Osteocyte (in vitro differentiated cells): ENCODE data around the gene AGBL2. TPM values are rescaled to one million over a fixed set of nuclear protein-coding genes. Genes with fewer than 3 reads are reported as not detected.

Experiments used
- DNase-seq: peaks from one replicate; pipeline ENCODE4 v3.0.0; 2021; ENCODE audit warnings: mixed read lengths; ENCODE audit not compliant: unreplicated experiment; ENCODE audit errors: extremely low spot score
- H3K27ac Mint-ChIP-seq: one replicate; pipeline ENCODE4 v1.8.0; 2021; ENCODE audit warnings: mild to moderate bottlenecking, mixed read lengths; ENCODE audit not compliant: unreplicated experiment
- H3K27me3 Mint-ChIP-seq: one replicate; pipeline ENCODE4 v1.8.0; 2021; ENCODE audit warnings: mixed read lengths; ENCODE audit not compliant: unreplicated experiment
- H3K36me3 Mint-ChIP-seq: one replicate; pipeline ENCODE4 v1.8.0; 2021; ENCODE audit warnings: mixed read lengths; ENCODE audit not compliant: unreplicated experiment
- H3K4me1 Mint-ChIP-seq: one replicate; pipeline ENCODE4 v1.8.0; 2021; ENCODE audit warnings: mixed read lengths; ENCODE audit not compliant: unreplicated experiment
- H3K4me3 Mint-ChIP-seq: one replicate; pipeline ENCODE4 v1.8.0; 2021; ENCODE audit warnings: mild to moderate bottlenecking, moderate library complexity, mixed read lengths; ENCODE audit not compliant: unreplicated experiment
- H3K9me3 Mint-ChIP-seq: one replicate; pipeline ENCODE4 v1.8.0; 2021; ENCODE audit warnings: mixed read lengths; ENCODE audit not compliant: unreplicated experiment
- CTCF ChIP-seq: fragments of 200-600 bp; sonication (generic); IDR thresholded peaks from 2 replicates; pipeline ENCODE4 v1.5.0; 2021; ENCODE audit warnings: antibody characterized with exemption, mild to moderate bottlenecking, moderate library complexity
- total RNA-seq: library from RNA; stranded (reverse); gene quantifications from 2 replicates; pipeline ENCODE4 v1.2.1, GENCODE V29; 2021

The AGBL2 gene
- total RNA-seq, 1 donor from 2014 or later: 0.75 TPM

- no peaks in the 10 kb centered on the region for H3K36me3 Mint-ChIP-seq
- H3K9me3 Mint-ChIP-seq: no peaks in the 10 kb centered on the region
- H3K4me1 Mint-ChIP-seq: peaks cover 4% of the 10 kb centered on the region
- no peak for TF ChIP-seq CTCF
- no peak overlapping the region for H3K27ac Mint-ChIP-seq
- H3K4me3 Mint-ChIP-seq: no peak overlapping the region
- H3K27me3 Mint-ChIP-seq: peaks cover 10% of the 10 kb centered on the region
- no peak for DNase-seq
Measured at GRCh38 chr11:47661245-47661644, 53.9 kb downstream of the AGBL2 start.

GRCh38 chr11:47659276-47659675, 55.9 kb downstream of the AGBL2 start:
- no peak for DNase-seq
- Mint-ChIP-seq H3K9me3 (no peaks in the 10 kb centered on the region), H3K4me3 (no peak overlapping the region), H3K27me3 (peaks cover 21% of the 10 kb centered on the region), H3K36me3 (no peaks in the 10 kb centered on the region), H3K4me1 (peaks cover 4% of the 10 kb centered on the region), H3K27ac (no peak overlapping the region)
- no peak for TF ChIP-seq CTCF

GRCh38 chr11:47656260-47656885, 58.8 kb downstream of the AGBL2 start:
- Mint-ChIP-seq H3K4me1 (no peaks in the 10 kb centered on the region), H3K27me3 (peaks cover 21% of the 10 kb centered on the region), H3K36me3 (no peaks in the 10 kb centered on the region), H3K9me3 (no peaks in the 10 kb centered on the region), H3K27ac (no peak overlapping the region), H3K4me3 (no peak overlapping the region)
- DNase-seq: no peak
- TF ChIP-seq CTCF: no peak

- no peaks in the 10 kb centered on the region for H3K9me3 Mint-ChIP-seq
- H3K4me3 Mint-ChIP-seq: no peak overlapping the region
- no peaks in the 10 kb centered on the region for H3K4me1 Mint-ChIP-seq
- H3K27me3 Mint-ChIP-seq: peaks cover 16% of the 10 kb centered on the region
- no peak for TF ChIP-seq CTCF
- H3K36me3 Mint-ChIP-seq: no peaks in the 10 kb centered on the region
- no peak overlapping the region for H3K27ac Mint-ChIP-seq
- no peak for DNase-seq
Measured at GRCh38 chr11:47651818-47652469, 63.2 kb downstream of the AGBL2 start.

- no peaks in the 10 kb centered on the region for H3K27me3 Mint-ChIP-seq
- H3K4me3 Mint-ChIP-seq: no peak overlapping the region
- no peak for TF ChIP-seq CTCF
- no peaks in the 10 kb centered on the region for H3K4me1 Mint-ChIP-seq
- H3K9me3 Mint-ChIP-seq: no peaks in the 10 kb centered on the region
- DNase-seq: no peak
- no peak overlapping the region for H3K27ac Mint-ChIP-seq
- H3K36me3 Mint-ChIP-seq: no peaks in the 10 kb centered on the region
Measured at GRCh38 chr11:47649276-47649675, 65.9 kb downstream of the AGBL2 start.
